H9 (cell line): ENCODE data around the gene GPX7. TPM values are rescaled to one million over a fixed set of nuclear protein-coding genes. Genes with fewer than 3 reads are reported as not detected.

ENCODE experiments used
- DNase-seq: peaks from one replicate; pipeline ENCODE4 v3.0.0-alpha.2; 2017
- H2AFZ ChIP-seq: one replicate; pipeline ENCODE4 v1.6.1; 2013; ENCODE audit warnings: mild to moderate bottlenecking, low read length, control low read depth, moderate library complexity
- H2AK5ac ChIP-seq: 2 replicates; pipeline ENCODE4 v1.6.1; 2013; ENCODE audit warnings: low read length, control low read depth, mixed read lengths; ENCODE audit not compliant: insufficient read length
- H2BK120ac ChIP-seq: one replicate; pipeline ENCODE4 v1.6.1; 2013; ENCODE audit warnings: low read depth, mild to moderate bottlenecking, low read length, control low read depth, inconsistent platforms; ENCODE audit not compliant: poor library complexity, severe bottlenecking
- H2BK12ac ChIP-seq: 2 replicates; pipeline ENCODE4 v1.6.1; 2013; ENCODE audit warnings: low read length, control low read depth, mixed read lengths, low read depth; ENCODE audit not compliant: insufficient read length
- H2BK15ac ChIP-seq: 2 replicates; pipeline ENCODE4 v1.6.1; 2013; ENCODE audit warnings: low read depth, low read length, control low read depth
- H2BK20ac ChIP-seq: one replicate; pipeline ENCODE4 v1.6.1; 2013; ENCODE audit warnings: low read depth, mild to moderate bottlenecking, low read length, control low read depth, inconsistent platforms; ENCODE audit not compliant: poor library complexity, severe bottlenecking
- H2BK5ac ChIP-seq: 2 replicates; pipeline ENCODE4 v1.6.1; 2013; ENCODE audit warnings: low read length, control low read depth, mixed read lengths; ENCODE audit not compliant: insufficient read length
- H3K14ac ChIP-seq: 2 replicates; pipeline ENCODE4 v1.6.1; 2013; ENCODE audit warnings: low read length, control low read depth; ENCODE audit not compliant: insufficient read depth
- H3K18ac ChIP-seq: 2 replicates; pipeline ENCODE4 v1.6.1; 2013; ENCODE audit warnings: low read depth, mild to moderate bottlenecking, mixed read lengths, low read length, control low read depth; ENCODE audit not compliant: insufficient read length
- H3K23ac ChIP-seq: 2 replicates; pipeline ENCODE4 v1.6.1; 2013; ENCODE audit warnings: low read length, control low read depth, mixed read lengths, low read depth; ENCODE audit not compliant: insufficient read length
- H3K23me2 ChIP-seq: 2 replicates; pipeline ENCODE4 v1.6.1; 2013; ENCODE audit warnings: low read depth, mild to moderate bottlenecking, mixed read lengths, low read length, control low read depth; ENCODE audit not compliant: insufficient read length, poor library complexity, severe bottlenecking
- H3K27ac ChIP-seq: 2 replicates; pipeline ENCODE4 v1.5.1; 2013; ENCODE audit warnings: low read length, control low read depth, mixed read lengths, low read depth; ENCODE audit not compliant: insufficient read length
- H3K27me3 ChIP-seq: 2 replicates; pipeline ENCODE4 v1.6.1; 2013; ENCODE audit warnings: low read length, control low read depth, inconsistent platforms; ENCODE audit not compliant: insufficient read depth
- H3K4ac ChIP-seq: 2 replicates; pipeline ENCODE4 v1.6.1; 2013; ENCODE audit warnings: low read depth, mild to moderate bottlenecking, control low read depth, inconsistent platforms, low read length, moderate library complexity
- H3K4me1 ChIP-seq: 2 replicates; pipeline ENCODE4 v1.6.1; 2013; ENCODE audit warnings: low read length, control low read depth, inconsistent platforms; ENCODE audit not compliant: insufficient read depth
- H3K4me2 ChIP-seq: 2 replicates; pipeline ENCODE4 v1.6.1; 2013; ENCODE audit warnings: low read length, control low read depth, mixed read lengths; ENCODE audit not compliant: insufficient read length, insufficient read depth
- H3K56ac ChIP-seq: 2 replicates; pipeline ENCODE4 v1.6.1; 2013; ENCODE audit warnings: low read depth, mild to moderate bottlenecking, mixed read lengths, low read length, control low read depth; ENCODE audit not compliant: insufficient read length
- H3K79me1 ChIP-seq: 2 replicates; pipeline ENCODE4 v1.6.1; 2013; ENCODE audit warnings: low read depth, mild to moderate bottlenecking, moderate library complexity, low read length, control low read depth, inconsistent platforms; ENCODE audit not compliant: insufficient read depth, poor library complexity, severe bottlenecking
- H3K79me2 ChIP-seq: 2 replicates; pipeline ENCODE4 v1.6.1; 2013; ENCODE audit warnings: low read length, control low read depth, inconsistent platforms; ENCODE audit not compliant: insufficient read depth
- H3K9ac ChIP-seq: 2 replicates; pipeline ENCODE4 v1.6.1; 2013; ENCODE audit warnings: low read length, control low read depth, mixed read lengths; ENCODE audit not compliant: insufficient read length; ENCODE audit errors: extremely low read depth
- H3K9me3 ChIP-seq: one replicate; pipeline ENCODE4 v1.6.1; 2013; ENCODE audit warnings: low read depth, low read length, inconsistent platforms; ENCODE audit not compliant: control insufficient read depth
- H3T11ph ChIP-seq: one replicate; pipeline ENCODE4 v1.6.1; 2013; ENCODE audit warnings: mild to moderate bottlenecking, low read length, control low read depth, inconsistent platforms
- H4K20me1 ChIP-seq: one replicate; pipeline ENCODE4 v1.6.1; 2013; ENCODE audit not compliant: control insufficient read depth, insufficient read length, insufficient read depth
- H4K5ac ChIP-seq: 2 replicates; pipeline ENCODE4 v1.6.1; 2013; ENCODE audit warnings: low read depth, mild to moderate bottlenecking, mixed read lengths, low read length, control low read depth; ENCODE audit not compliant: insufficient read length
- H4K8ac ChIP-seq: replicated peaks from 2 replicates; pipeline ENCODE4 v1.6.1; 2013; ENCODE audit warnings: low read length, control low read depth, mixed read lengths, low read depth; ENCODE audit not compliant: insufficient read length
- H4K91ac ChIP-seq: 2 replicates; pipeline ENCODE4 v1.6.1; 2013; ENCODE audit warnings: low read depth, mild to moderate bottlenecking, moderate library complexity, mixed read lengths, low read length, control low read depth; ENCODE audit not compliant: insufficient read length
- H3K27ac Mint-ChIP-seq, 3 experiments: 2 replicates in 2 of 3; 3 replicates in 1 of 3; pipeline ENCODE4 v1.8.0; 2020 to 2021; ENCODE audit warnings: mixed read lengths in 3 of 3, mild to moderate bottlenecking in 1 of 3, moderate library complexity in 1 of 3
- H3K27me3 Mint-ChIP-seq: 2 replicates; pipeline ENCODE4 v1.8.0; 2021; ENCODE audit warnings: low read depth, mild to moderate bottlenecking, moderate library complexity, mixed read lengths
- H3K36me3 Mint-ChIP-seq, 3 experiments: 2 replicates in 2 of 3; 3 replicates in 1 of 3; pipeline ENCODE4 v1.8.0; 2020 to 2021; ENCODE audit warnings: low read depth in 3 of 3, mixed read lengths in 3 of 3; ENCODE audit not compliant: insufficient read depth in 1 of 3
- H3K4me1 Mint-ChIP-seq, 2 experiments: 2 replicates each; pipeline ENCODE4 v1.8.0; 2020; ENCODE audit warnings: mixed read lengths in 2 of 2
- H3K4me3 Mint-ChIP-seq, 2 experiments: 2 replicates in 1 of 2; 3 replicates in 1 of 2; pipeline ENCODE4 v1.8.0; 2020 to 2021; ENCODE audit warnings: mild to moderate bottlenecking in 2 of 2, mixed read lengths in 2 of 2, moderate library complexity in 1 of 2
- H3K9me3 Mint-ChIP-seq, 2 experiments: 2 replicates in 1 of 2; 3 replicates in 1 of 2; pipeline ENCODE4 v1.8.0; 2020; ENCODE audit warnings: mild to moderate bottlenecking in 2 of 2, mixed read lengths in 2 of 2, moderate library complexity in 1 of 2
- WGBS: extraction: QIAGEN DNeasy Blood & Tissue Kit; methylation state at CpG from one replicate; pipeline ENCODE4 v1.1.7; 2013; ENCODE audit warnings: missing lambda C conversion rate, low lambda C conversion rate, mixed read lengths; ENCODE audit not compliant: insufficient read length; ENCODE audit errors: extremely low coverage; 5-methylcytosine and 5-hydroxymethylcytosine counted together
- total RNA-seq: library from RNA; stranded (reverse); gene quantifications from 2 replicates; pipeline ENCODE4 v1.2.1, GENCODE V29; 2021
- TF ChIP-seq, protein P1 (sequence below): fragments of 200-600 bp; sonication (generic); conservative IDR thresholded peaks from 3 replicates; pipeline ENCODE4 v1.8.0; 2021; ENCODE audit warnings: antibody characterized with exemption, mild to moderate bottlenecking

GPX7 gene
- total RNA-seq, 1 experiment from 2014 or later = 12.1 TPM

GRCh38 chr1:52558941-52559340, 43.2 kb upstream of the GPX7 start:
- H3T11ph ChIP-seq = no peak overlapping the region
- H4K20me1 ChIP-seq = no peaks in the 10 kb centered on the region
- H3K27ac ChIP-seq = no peak overlapping the region
- H3K14ac ChIP-seq = no peak overlapping the region
- H4K91ac ChIP-seq = no peak overlapping the region
- H2BK5ac ChIP-seq = no peak overlapping the region
- peaks cover 2% of the 10 kb centered on the region in 2 experiments; a peak in 1 of 5 replicates for H3K9me3 Mint-ChIP-seq
- H3K27me3 Mint-ChIP-seq = peaks cover 2% of the 10 kb centered on the region; the same call in 1 of the 2 replicates
- H3K9me3 ChIP-seq = no peaks in the 10 kb centered on the region
- H3K79me2 ChIP-seq = no peaks in the 10 kb centered on the region
- H4K8ac ChIP-seq = no peak overlapping the region
- no peak overlapping the region for H3K4me2 ChIP-seq
- no peak overlapping the region for H2BK20ac ChIP-seq
- no peak overlapping the region for H2AK5ac ChIP-seq
- DNase-seq = no peak
- no peak overlapping the region for H3K56ac ChIP-seq
- no peaks in the 10 kb centered on the region for H3K27me3 ChIP-seq
- H3K9ac ChIP-seq = no peak overlapping the region
- no peak overlapping the region for H2AFZ ChIP-seq
- H3K27ac Mint-ChIP-seq = no peak overlapping the region
- H3K4me3 Mint-ChIP-seq = no peak overlapping the region
- H3K4ac ChIP-seq = no peak overlapping the region
- H2BK12ac ChIP-seq = no peak overlapping the region
- peaks cover 5% of the 10 kb centered on the region; the same call in 1 of the 2 replicates for H3K4me1 ChIP-seq
- H2BK15ac ChIP-seq = no peak overlapping the region
- H3K4me1 Mint-ChIP-seq = peaks cover 14 to 15% of the 10 kb centered on the region in 2 experiments
- WGBS = no CpG with 5 or more reads among the region's 2 CpGs
- H3K36me3 Mint-ChIP-seq = no peaks in the 10 kb centered on the region
- no peak overlapping the region for H4K5ac ChIP-seq
- H3K79me1 ChIP-seq = no peaks in the 10 kb centered on the region
- TF ChIP-seq, protein P1, sequence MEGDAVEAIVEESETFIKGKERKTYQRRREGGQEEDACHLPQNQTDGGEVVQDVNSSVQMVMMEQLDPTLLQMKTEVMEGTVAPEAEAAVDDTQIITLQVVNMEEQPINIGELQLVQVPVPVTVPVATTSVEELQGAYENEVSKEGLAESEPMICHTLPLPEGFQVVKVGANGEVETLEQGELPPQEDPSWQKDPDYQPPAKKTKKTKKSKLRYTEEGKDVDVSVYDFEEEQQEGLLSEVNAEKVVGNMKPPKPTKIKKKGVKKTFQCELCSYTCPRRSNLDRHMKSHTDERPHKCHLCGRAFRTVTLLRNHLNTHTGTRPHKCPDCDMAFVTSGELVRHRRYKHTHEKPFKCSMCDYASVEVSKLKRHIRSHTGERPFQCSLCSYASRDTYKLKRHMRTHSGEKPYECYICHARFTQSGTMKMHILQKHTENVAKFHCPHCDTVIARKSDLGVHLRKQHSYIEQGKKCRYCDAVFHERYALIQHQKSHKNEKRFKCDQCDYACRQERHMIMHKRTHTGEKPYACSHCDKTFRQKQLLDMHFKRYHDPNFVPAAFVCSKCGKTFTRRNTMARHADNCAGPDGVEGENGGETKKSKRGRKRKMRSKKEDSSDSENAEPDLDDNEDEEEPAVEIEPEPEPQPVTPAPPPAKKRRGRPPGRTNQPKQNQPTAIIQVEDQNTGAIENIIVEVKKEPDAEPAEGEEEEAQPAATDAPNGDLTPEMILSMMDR = no peak
- H3K23me2 ChIP-seq = peaks cover 4% of the 10 kb centered on the region
- no peak overlapping the region for H3K18ac ChIP-seq
- no peak overlapping the region for H2BK120ac ChIP-seq
- no peak overlapping the region for H3K23ac ChIP-seq
